GF-D8 (cell line): ENCODE measurements around the gene MTRF1L.
A peak's percentile ranks its signal among the peaks of the same experiment; 100 is the strongest.
"Not testable (repeated sequence)": the region's sequence is repeated elsewhere in the genome, so short reads cannot be mapped to it uniquely, and the experiment has no call there.

Source experiments
- DNase-seq: peaks from one replicate; lab custom pipeline; 2025; lab: John Stamatoyannopoulos, UW

Gene MTRF1L

DNA sequence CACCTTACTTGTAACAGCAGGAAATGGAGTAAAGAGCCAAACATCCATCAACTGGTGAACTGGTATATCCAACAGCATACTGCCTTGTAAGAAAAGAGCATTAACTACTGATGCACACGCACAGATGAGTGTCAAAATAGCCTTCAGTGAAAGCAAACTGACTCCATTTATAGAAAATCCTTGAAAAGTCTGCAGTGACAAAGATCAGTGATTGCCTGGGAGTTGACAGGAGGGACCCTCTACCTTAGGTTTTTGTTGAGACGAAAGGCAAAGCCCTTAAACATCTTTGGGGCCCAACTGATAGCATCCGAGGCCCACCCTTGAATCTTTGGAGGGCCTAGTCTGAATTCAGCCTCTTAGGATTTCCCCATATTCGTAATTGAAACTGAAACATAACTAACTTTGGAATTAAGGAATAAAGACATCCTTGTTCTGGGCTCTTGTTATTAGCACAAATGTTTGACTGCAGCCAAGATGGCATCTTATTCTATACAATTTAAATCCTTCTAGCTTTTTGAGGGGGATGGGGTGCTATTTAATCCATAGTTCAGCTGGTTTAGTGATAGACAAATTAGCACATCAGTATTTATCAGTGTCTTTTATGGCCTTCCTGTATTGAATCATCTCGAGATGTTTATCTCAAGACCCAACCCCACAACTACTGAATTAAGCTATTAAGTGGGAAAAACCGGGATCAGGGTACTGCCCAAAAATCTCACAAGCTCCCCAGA lies 32.7 kb downstream of the MTRF1L start:
- DNase-seq: no peak

DNA sequence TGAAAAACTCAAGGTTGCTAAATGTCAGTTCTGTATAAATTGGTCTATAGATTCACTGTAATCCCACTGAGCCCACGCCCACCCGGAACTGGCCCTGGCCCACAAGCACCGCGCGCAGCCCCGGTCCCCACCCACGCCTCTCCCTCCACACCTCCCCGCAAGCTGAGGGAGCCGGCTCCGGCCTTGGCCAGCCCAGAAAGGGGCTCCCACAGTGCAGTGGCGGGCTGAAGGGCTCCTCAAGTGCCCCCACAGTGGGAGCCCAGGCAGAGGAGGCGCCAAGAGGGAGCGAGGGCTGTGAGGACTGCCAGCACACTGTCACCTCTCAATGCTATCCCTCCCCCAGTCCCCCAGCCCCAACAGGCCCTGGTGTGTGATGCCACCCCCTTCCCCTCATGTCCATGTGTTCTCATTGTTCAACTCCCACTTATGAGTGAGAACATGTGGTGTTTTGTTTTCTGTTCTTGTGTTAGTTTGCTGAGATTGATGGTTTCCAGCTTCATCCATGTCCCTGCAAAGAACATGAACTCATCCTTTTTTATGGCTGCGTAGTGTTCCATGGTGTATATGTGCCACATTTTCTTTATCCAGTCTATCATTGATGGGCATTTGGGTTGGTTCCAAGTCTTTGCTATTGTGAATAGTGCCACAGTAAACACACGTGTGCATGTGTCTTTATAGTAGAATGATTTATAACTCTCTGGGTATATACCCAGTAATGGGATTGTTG lies 36.2 kb downstream of the MTRF1L start:
- DNase-seq: not testable (repeated sequence)

DNA sequence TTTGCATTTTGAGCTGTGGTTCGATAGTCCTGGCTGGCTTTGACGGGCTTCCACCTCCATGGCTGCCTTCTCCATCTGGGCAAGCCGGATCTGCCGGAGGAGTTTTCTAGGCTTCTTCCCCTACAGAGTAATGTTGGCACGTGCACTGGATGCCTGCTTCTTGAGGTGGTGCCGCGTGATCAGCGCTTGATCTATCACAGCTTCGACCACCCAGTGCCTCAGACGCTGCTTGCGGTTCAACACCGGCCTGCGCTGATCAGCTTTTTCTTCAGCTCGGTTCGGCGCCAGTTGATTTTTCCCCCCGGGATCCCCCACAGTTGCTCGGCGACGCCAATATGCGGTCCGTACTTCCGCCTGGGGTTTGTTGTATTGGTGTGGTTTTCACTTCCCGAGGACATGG lies 43.2 kb downstream of the MTRF1L start:
- no peak for DNase-seq

DNA sequence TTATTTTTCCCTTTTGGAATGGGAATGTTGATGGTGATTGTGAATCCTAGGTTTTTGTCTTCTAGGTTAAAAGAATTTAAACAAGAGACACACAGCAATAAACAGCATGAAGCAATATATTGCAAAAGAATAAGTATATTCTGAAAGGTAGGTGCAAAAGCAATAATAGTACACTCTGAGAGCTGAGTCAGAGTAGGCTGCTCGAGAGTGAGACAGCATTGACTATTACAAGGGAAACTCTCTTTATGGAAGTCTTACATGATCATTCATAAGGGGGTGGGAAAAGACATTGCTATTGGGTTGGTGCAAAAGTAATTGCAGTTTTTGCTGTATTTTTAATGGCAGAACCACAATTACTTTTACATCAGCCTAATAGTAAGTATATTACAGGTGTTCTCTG lies 44.7 kb downstream of the MTRF1L start:
- no peak for DNase-seq

DNA sequence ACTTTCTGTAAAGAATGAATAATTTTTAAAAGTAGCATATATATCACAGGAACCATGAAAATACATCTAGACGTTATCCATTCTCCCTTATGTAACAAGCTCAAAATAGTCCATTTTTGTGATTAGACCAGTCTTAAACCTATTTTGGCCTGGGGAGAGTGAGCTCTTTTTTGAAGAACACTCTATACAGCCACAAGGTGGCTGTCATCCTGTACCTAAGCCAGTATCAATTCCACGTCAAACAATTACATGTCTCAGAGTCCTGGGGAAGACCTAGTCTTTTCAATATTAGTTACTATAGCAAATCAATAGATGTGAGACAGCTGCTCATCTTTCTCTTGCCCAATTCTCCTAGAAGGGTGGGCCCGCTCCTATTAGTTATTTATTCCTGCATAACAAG lies 48.1 kb downstream of the MTRF1L start:
- DNase-seq: peak; percentile 8

DNA sequence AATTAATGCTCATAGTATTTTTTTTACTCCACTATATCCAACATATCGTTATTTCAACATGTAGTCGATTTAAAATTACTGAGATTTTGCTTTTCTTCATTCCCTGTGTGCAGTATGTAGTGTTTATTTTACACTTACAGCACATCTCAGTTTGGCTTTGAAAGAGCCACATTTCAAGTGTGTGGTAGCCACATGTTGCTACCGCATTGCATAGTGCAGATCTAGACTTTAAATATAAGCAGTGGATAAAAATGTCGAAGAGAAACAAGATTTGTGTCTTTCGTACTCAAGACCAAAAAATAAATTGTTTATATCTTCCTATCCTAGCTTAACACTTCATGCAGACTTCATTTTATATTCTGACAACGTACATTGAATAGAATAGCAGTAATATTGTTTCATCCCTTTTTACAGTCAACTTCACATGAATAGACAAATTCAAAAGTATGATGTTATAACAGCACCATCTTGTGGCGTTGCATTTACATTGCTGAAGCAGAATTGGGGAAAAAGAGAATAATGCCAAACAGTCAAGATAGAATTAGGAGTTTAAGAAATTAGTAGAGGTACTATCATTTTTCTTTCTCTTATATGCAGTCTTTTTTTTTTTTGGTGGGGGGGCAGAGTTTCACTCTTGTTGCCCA lies 49.5 kb downstream of the MTRF1L start:
- DNase-seq: peak; percentile 11

DNA sequence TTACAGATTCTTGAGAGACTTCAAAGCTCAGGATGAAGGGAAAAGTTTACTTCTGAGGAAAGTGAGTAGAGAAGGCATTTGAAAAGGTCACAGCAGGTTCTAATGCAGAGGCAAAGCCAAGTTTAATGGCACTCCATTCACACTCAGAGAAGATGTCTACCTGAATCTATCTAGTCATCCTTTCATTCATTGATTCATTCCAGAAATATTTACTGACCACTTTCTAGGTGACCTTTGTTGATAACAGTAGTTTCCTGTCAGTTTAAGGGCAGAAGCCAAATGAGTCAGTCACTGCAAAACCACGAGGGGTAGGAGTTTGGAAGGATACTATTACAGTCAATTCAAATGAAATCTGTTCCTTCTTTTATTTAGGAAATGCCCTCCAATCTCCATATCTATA lies 50.5 kb downstream of the MTRF1L start:
- DNase-seq: no peak

DNA sequence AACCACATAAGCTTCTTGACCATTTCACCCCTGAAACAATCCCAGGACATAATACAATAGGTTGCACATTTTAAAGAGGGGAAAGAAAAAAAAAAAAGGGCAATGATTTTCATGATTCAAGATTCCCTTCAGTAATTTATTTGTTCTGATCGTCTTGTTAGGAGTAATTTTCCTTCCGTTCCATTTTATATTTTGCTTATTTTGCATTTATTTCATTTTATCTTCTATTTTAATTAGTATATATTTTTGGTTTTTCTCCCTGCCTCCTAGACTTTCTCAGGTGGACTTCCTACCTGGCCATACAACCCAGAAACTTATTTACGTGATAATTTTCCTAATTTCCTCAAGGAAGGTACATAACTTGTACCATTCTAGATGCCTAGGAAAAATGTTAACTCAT lies 52.3 kb downstream of the MTRF1L start:
- no peak for DNase-seq

DNA sequence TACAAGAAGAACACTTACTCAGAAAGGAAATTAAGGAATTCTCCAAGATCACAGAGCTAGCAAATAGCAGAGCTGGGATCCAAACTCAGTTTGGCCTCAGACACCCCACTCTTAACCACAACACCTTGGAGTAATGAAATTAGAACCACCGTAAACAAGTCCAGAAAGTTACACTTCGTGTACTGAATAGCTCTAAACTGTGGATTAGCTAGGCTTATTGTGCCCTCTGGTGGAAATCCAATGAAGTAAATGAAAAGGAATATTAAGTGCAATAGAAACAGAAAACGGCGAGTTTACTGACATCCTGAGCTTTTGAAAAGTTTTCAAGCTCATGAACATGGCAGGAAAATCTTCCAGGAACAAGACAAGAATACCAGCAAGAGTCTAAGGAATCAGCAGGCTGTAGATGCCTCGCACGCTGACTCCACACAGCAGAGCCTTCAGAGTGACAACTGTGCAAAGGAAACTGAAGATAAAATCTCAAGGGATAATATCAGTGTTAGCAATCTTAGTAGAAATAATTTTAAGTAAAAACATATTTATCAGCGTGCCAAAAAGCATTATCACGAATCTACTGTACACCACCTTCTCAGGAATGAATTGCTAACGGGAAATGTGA lies 54.2 kb downstream of the MTRF1L start:
- DNase-seq: no peak

DNA sequence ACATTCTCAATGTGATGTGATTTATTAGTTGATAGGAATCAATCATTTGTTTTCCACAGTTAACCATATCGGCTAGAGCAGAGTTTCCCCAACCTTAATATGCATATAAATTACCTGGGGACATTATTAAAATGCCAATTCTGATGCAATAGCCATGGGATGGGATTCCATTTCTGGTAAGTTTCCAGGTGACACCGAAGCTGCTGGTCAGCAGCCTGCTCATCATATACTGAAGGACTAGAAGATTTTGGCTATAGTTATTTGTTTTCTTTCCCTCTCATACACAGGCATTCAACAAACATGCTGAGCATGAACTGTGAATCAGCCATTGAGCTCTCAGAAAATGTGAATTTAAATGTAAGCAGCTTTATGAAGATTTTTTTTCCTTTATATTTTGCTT lies 55.5 kb downstream of the MTRF1L start:
- DNase-seq: no peak

DNA sequence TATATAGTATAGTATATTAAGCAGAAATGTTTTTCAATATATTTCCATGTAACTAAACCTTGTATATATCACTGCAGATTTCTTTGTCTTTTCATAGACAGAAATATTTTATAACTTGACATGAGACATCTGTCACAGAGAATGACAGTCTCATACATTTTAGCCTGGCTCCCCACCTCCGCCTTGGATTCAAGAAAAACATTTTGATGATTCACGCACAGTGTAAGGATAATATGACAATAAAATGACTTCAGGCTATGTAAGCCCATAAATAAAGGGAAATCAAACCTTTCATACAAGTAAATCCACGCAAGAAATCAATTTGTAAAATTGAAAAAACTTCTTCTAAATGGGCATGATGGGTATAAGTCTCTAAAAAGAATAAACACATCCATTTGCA lies 56.0 kb downstream of the MTRF1L start:
- DNase-seq: no peak

DNA sequence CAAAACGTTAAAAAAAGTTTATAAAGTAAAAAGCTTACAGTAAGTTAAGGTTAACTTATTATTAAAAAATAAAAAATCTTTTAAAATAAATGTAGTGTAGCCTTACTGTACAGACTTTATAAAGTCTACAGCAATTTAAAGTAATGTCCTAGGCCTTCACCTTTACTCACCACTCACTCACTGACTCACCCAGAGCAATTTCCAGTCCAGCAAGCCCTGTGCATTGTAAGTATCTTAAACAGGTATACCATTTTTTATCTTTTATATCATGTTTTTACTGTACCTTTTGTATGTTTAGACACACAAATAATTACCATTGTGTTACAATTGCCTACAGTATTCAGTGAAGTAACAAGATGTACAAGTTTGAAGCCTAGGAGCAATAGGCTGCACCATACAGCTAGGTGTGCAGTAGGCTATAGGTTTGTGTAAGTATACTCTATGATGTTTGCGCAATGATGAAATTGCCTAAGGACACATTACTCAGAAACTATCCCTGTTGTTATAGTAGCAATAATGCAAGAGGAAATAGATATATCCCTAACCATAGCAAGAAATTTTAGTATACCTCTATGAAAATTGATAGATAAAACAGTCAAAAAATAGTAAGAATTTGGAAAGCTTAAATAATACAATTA lies 59.1 kb downstream of the MTRF1L start:
- no peak for DNase-seq

DNA sequence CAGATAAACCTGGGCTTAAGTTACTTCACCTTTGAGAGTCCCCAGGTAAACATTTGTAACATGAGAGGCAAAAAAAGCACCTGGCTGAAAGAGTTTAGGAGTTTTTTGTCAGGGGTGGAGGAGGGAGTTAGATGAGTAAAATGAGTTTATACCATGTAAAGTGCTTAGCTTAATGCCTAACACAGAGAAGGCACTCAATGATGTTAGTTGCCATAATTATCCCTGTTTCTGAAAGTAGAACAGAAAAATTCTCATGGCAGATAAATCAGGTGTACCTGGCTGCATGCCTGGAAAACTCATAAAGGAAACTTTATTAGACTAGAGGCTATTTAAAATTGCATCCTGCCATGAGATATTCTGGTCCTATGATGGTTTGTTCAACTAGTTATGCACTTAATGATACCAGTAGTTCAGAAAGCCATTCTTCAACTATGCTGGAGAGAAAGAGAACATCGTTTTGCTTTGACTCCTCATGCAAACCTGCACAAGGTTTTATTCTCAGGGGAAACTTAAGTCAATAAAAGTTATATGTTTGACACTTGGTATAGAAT lies 60.1 kb downstream of the MTRF1L start:
- DNase-seq: no peak

DNA sequence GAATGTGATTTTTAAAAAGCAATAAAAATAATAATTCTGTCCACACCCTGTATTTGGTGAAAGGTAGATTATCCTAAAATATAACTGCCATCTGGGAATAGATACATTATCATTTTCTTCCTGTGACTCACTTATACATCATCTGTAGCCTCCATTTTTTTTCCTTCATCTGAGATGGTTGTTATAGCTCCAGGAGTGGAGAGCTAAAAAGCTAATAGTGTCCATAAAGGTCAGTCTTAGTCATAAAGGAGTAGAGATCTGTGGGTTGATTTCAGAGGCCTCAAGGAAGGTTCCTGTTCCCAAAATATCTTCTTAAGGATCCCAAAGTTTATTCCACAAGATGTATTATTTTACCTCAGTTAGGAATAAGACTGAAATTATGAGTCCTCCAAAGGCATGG lies 60.8 kb downstream of the MTRF1L start:
- no peak for DNase-seq
